CD4-positive, CD25-positive, alpha-beta regulatory T cell (primary cell): ENCODE measurements around the gene OTX2. TPM values are rescaled to one million over a fixed set of nuclear protein-coding genes. Genes with fewer than 3 reads are reported as not detected.

Experiments used
- ATAC-seq, 2 donors: fragments of 150-1000 bp; cut with Tn5 transposase; one replicate each; pipeline ENCODE4 v1.10.0; 2021; ENCODE audit warnings: low read depth in 2 of 2, moderate number of reproducible peaks in 2 of 2, moderate library complexity in 1 of 2
- DNase-seq, 3 donors: peaks; one replicate each; pipeline versions ENCODE4 v3.0.0 to v3.0.0-alpha.2; 2012 to 2022; ENCODE audit warnings: mixed read lengths in 1 of 3
- H3K27ac ChIP-seq: one replicate; pipeline ENCODE4 v1.7.0; 2013; ENCODE audit warnings: mild to moderate bottlenecking, low read length; ENCODE audit not compliant: insufficient read depth, poor library complexity, severe bottlenecking
- H3K27me3 ChIP-seq: one replicate; pipeline ENCODE4 v1.7.0; 2013; ENCODE audit warnings: low read length; ENCODE audit not compliant: control insufficient read depth, insufficient read depth
- H3K36me3 ChIP-seq: one replicate; pipeline ENCODE4 v1.7.0; 2013; ENCODE audit warnings: mild to moderate bottlenecking, low read length, moderate library complexity; ENCODE audit not compliant: control insufficient read depth, insufficient read depth
- H3K4me1 ChIP-seq: 2 replicates; pipeline ENCODE4 v1.7.0; 2013; ENCODE audit warnings: mild to moderate bottlenecking, low read length; ENCODE audit not compliant: insufficient read depth, control insufficient read depth, poor library complexity, severe bottlenecking
- H3K4me3 ChIP-seq: one replicate; pipeline ENCODE4 v1.7.0; 2013; ENCODE audit warnings: low read depth, mild to moderate bottlenecking, low read length, moderate library complexity
- H3K9me3 ChIP-seq, 2 experiments: 1 replicate in 1 of 2; 2 replicates in 1 of 2; pipeline ENCODE4 v1.7.0; 2013; ENCODE audit warnings: low read length in 2 of 2, mild to moderate bottlenecking in 1 of 2, moderate library complexity in 1 of 2; ENCODE audit not compliant: control insufficient read depth in 2 of 2
- H3K27ac Mint-ChIP-seq, 3 donors: one replicate each; pipeline ENCODE4 v1.8.0; 2020 to 2022; ENCODE audit warnings: mild to moderate bottlenecking in 3 of 3, mixed read lengths in 3 of 3, moderate library complexity in 2 of 3
- H3K27me3 Mint-ChIP-seq: one replicate; pipeline ENCODE4 v1.8.0; 2022; ENCODE audit warnings: mild to moderate bottlenecking, mixed read lengths
- H3K36me3 Mint-ChIP-seq: one replicate; pipeline ENCODE4 v1.8.0; 2020; ENCODE audit warnings: mixed read lengths
- H3K4me1 Mint-ChIP-seq, 4 donors: one replicate each; pipeline ENCODE4 v1.8.0; 2020 to 2022; ENCODE audit warnings: mixed read lengths in 4 of 4, mild to moderate bottlenecking in 1 of 4
- H3K4me3 Mint-ChIP-seq, 4 donors: one replicate each; pipeline ENCODE4 v1.8.0; 2020 to 2022; ENCODE audit warnings: mild to moderate bottlenecking in 4 of 4, mixed read lengths in 4 of 4, moderate library complexity in 3 of 4
- H3K9me3 Mint-ChIP-seq, 7 donors: one replicate each; pipeline ENCODE4 v1.8.0; 2020 to 2022; ENCODE audit warnings: mixed read lengths in 7 of 7, mild to moderate bottlenecking in 3 of 7, moderate library complexity in 2 of 7
- polyA plus RNA-seq, 4 donors: library from polyadenylated mRNA; unstranded; fragments of 300-500 nt; fragmentation: Illumina TruSeq; gene quantifications; one replicate each; pipeline ENCODE4 v1.2.3, GENCODE V29; 2021
- total RNA-seq: library from RNA; stranded (reverse); gene quantifications from one replicate; pipeline ENCODE4 v1.2.3, GENCODE V29; 2022

The OTX2 gene
- total RNA-seq (not detected), polyA plus RNA-seq (not detected)

DNA sequence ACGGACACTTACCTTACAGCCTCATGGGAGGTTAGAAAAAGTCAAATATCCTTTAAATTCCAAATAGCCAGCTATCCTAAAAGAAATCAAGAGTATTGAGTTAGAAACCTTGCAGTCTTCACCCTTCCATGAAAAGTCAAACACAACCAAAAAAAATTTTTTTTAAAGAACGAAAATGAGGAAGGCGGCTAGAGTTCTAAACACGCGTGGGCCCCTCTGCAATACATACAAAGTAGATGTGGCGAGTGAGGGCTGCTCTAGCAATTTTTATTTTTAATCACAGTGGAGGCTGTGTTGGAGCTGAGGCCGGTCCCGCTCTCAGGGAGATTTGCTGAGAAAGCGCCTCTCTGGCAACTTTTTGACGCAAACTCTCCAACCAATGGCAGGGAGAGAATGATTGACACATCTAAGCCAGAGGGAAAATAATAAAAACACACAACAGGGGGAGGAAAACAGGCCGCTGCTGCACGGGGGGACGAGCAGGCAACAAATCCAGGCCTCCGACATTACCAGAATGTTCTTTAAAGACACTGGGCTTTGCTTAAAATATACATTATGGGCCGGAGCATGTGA is at the start of gene OTX2:
TSS of gene OTX2 (minus strand) at position 333 of the 573 bp plus-strand sequence. CDS start 5,023 bp downstream, outside the sequence.
- Mint-ChIP-seq H3K27ac (no peak within 1 kb of the TSS), H3K27me3 (peaks cover 91% of the 10 kb centered on the region), H3K4me1 (peaks cover 5 to 34% (median 16%) of the 10 kb centered on the region in 4 donors), H3K9me3 (peaks cover 0 to 8% (median 1%) of the 10 kb centered on the region in 7 donors), H3K4me3 (peak within 1 kb of the TSS in 1 of 4 donors; percentile 84), H3K36me3 (peaks cover 4% of the 10 kb centered on the region)
- DNase-seq (no peak), ATAC-seq (no peak)
- Histone ChIP-seq H3K9me3 (peaks cover 0 to under 1% of the 10 kb centered on the region in 2 experiments), H3K36me3 (no peaks in the 10 kb centered on the region), H3K27ac (no peak within 1 kb of the TSS), H3K4me1 (peaks cover 9% of the 10 kb centered on the region), H3K4me3 (no peak within 1 kb of the TSS), H3K27me3 (peaks cover 40% of the 10 kb centered on the region)

DNA sequence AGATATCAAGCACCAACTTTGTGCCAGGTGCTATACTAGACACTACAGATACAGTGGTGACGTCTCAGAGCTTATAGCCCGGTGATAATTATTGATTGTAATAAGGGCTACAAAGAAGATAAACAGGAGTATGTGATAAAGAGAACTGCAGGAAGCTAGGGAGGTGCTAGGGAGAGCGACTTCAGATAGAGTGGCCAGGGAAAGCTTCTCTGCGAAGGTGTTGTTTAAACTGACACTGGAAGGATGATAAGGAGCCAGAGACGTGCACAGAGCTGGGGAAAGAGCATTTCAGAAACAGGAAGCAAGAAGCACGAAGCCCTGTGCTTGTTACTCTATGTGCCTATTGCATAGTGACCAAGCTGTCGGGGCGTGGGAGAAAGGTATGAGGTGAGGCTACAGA is 48.1 kb upstream of the OTX2 start:
- DNase-seq (no peak), ATAC-seq (no peak)
- Mint-ChIP-seq H3K36me3 (no peaks in the 10 kb centered on the region), H3K27me3 (peaks cover 24% of the 10 kb centered on the region), H3K27ac (no peak overlapping the region), H3K4me3 (no peak overlapping the region), H3K9me3 (peaks cover 0 to 3% (median 0%) of the 10 kb centered on the region in 7 donors), H3K4me1 (no peaks in the 10 kb centered on the region)
- Histone ChIP-seq H3K27ac (no peak overlapping the region), H3K9me3 (no peaks in the 10 kb centered on the region), H3K27me3 (peaks cover 2% of the 10 kb centered on the region), H3K4me3 (no peak overlapping the region), H3K4me1 (no peaks in the 10 kb centered on the region), H3K36me3 (no peaks in the 10 kb centered on the region)

GRCh38 chr14:56857216-56857615 is 46.9 kb upstream of the OTX2 start:
- Histone ChIP-seq H3K36me3 (no peaks in the 10 kb centered on the region), H3K4me1 (no peaks in the 10 kb centered on the region), H3K9me3 (no peaks in the 10 kb centered on the region), H3K4me3 (no peak overlapping the region), H3K27me3 (peaks cover 2% of the 10 kb centered on the region), H3K27ac (no peak overlapping the region)
- Mint-ChIP-seq H3K27me3 (peaks cover 24% of the 10 kb centered on the region), H3K4me3 (no peak overlapping the region), H3K27ac (no peak overlapping the region), H3K9me3 (peaks cover 0 to 3% (median 0%) of the 10 kb centered on the region in 7 donors), H3K36me3 (no peaks in the 10 kb centered on the region), H3K4me1 (no peaks in the 10 kb centered on the region)
- ATAC-seq (no peak), DNase-seq (no peak)

- Histone ChIP-seq H3K27ac (no peak overlapping the region), H3K27me3 (peaks cover 2% of the 10 kb centered on the region), H3K36me3 (no peaks in the 10 kb centered on the region), H3K9me3 (no peaks in the 10 kb centered on the region), H3K4me3 (no peak overlapping the region), H3K4me1 (no peaks in the 10 kb centered on the region)
- H3K9me3 Mint-ChIP-seq: peaks cover 0 to 5% (median 0%) of the 10 kb centered on the region in 7 donors
- no peaks in the 10 kb centered on the region for H3K36me3 Mint-ChIP-seq
- H3K27me3 Mint-ChIP-seq: peaks cover 19% of the 10 kb centered on the region
- DNase-seq: no peak
- no peak overlapping the region for H3K27ac Mint-ChIP-seq
- ATAC-seq: no peak
- no peak overlapping the region for H3K4me3 Mint-ChIP-seq
- peaks cover 0 to 3% (median 1%) of the 10 kb centered on the region in 4 donors for H3K4me1 Mint-ChIP-seq
Measured at GRCh38 chr14:56855891-56856461, 45.7 kb upstream of the OTX2 start.

DNA sequence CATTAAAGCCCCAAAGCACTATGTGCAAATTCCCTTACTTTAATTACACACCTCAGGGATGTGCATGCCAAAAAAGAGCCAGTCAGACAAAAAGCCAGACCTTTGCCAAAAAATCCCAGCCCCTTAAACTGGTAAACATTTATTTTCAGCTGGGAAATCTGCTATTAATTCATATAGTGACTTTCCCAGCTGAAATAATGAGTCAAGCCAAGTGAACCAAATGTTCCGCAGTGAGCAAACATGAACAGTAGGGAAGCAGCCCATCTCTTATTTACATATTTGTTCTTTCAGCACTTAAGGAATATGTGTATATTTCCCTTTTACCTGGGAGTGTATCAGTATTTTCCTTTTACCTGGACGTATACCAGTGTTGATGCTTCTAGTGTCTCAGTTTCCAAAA is 44.0 kb upstream of the OTX2 start:
- ATAC-seq (no peak), DNase-seq (no peak)
- Mint-ChIP-seq H3K9me3 (peaks cover 0 to 10% (median 1%) of the 10 kb centered on the region in 7 donors), H3K4me1 (peaks cover 0 to 3% (median 2%) of the 10 kb centered on the region in 4 donors), H3K36me3 (no peaks in the 10 kb centered on the region), H3K4me3 (no peak overlapping the region), H3K27me3 (peaks cover 17% of the 10 kb centered on the region), H3K27ac (no peak overlapping the region)
- no peak overlapping the region for H3K27ac ChIP-seq
- peaks cover 2% of the 10 kb centered on the region for H3K27me3 ChIP-seq
- no peaks in the 10 kb centered on the region for H3K9me3 ChIP-seq
- no peak overlapping the region for H3K4me3 ChIP-seq
- H3K4me1 ChIP-seq: no peaks in the 10 kb centered on the region
- H3K36me3 ChIP-seq: no peaks in the 10 kb centered on the region

GRCh38 chr14:56846970-56847930 is 37.0 kb upstream of the OTX2 start:
- Histone ChIP-seq H3K27me3 (peaks cover 3% of the 10 kb centered on the region), H3K9me3 (no peaks in the 10 kb centered on the region), H3K4me1 (no peaks in the 10 kb centered on the region), H3K27ac (no peak overlapping the region), H3K4me3 (no peak overlapping the region), H3K36me3 (no peaks in the 10 kb centered on the region)
- H3K36me3 Mint-ChIP-seq: no peaks in the 10 kb centered on the region
- no peak overlapping the region for H3K27ac Mint-ChIP-seq
- H3K27me3 Mint-ChIP-seq: peaks cover 8% of the 10 kb centered on the region
- ATAC-seq: no peak
- no peak overlapping the region for H3K4me3 Mint-ChIP-seq
- peaks cover 0 to 3% (median 2%) of the 10 kb centered on the region in 4 donors for H3K4me1 Mint-ChIP-seq
- DNase-seq: no peak
- peaks cover 0 to 11% (median 2%) of the 10 kb centered on the region in 7 donors for H3K9me3 Mint-ChIP-seq

GRCh38 chr14:56844406-56845002 is 34.2 kb upstream of the OTX2 start:
- peaks cover 5% of the 10 kb centered on the region for H3K27me3 Mint-ChIP-seq
- ATAC-seq (no peak), DNase-seq (no peak)
- H3K36me3 Mint-ChIP-seq: no peaks in the 10 kb centered on the region
- no peak overlapping the region for H3K27ac Mint-ChIP-seq
- H3K4me3 ChIP-seq: no peak overlapping the region
- H3K4me3 Mint-ChIP-seq: no peak overlapping the region
- peaks cover 3% of the 10 kb centered on the region for H3K27me3 ChIP-seq
- no peaks in the 10 kb centered on the region for H3K9me3 ChIP-seq
- no peaks in the 10 kb centered on the region for H3K4me1 Mint-ChIP-seq
- H3K4me1 ChIP-seq: no peaks in the 10 kb centered on the region
- H3K36me3 ChIP-seq: no peaks in the 10 kb centered on the region
- peaks cover 0 to 5% (median 3%) of the 10 kb centered on the region in 7 donors for H3K9me3 Mint-ChIP-seq
- no peak overlapping the region for H3K27ac ChIP-seq
